Measurements from ENCODE around the gene PDE4C.

PDE4C gene

DNA sequence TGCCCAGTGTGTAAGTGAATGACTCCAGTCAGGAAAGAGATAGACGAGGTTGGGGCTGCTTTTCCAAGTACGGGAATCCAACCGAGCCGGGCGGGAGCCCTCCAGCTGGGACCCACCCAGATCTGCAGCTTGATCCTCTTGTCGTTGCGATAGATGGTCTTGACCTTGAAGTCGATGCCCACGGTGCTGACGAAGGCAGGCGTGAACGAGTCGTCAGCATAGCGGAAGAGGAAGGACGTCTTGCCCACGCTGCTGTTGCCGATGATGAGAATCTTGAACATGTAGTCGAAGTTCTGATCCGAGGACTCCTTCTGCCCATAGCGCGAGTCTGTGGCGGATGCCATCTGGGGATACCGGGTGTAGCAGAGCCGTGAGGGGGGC lies 23.9 kb downstream of the PDE4C start:
- DNase-seq (ENCODE audit: low read depth in 1 of 2, low spot score in 1 of 2) = no peak

DNA sequence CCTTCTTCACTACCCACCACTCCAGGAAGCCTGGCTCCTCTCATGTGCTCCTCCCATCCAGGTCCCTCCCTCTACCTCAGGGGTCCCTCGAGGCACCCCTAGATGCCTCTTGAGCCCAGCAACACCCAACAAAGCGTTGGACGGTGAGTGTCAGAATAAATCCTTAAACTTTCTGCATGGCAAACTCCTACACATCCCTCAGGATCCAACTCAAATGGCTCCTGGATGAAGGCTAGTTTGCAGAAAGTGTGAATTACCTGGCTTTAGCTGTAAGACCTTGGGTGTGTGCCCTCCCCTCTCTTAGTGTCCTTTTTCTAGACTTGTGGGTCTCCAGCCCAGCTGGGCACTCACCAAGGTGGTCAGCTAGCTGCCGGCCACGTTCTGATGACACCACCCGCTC lies 27.9 kb downstream of the PDE4C start:
- no peak for DNase-seq (ENCODE audit: low read depth in 1 of 2, low spot score in 1 of 2)

DNA sequence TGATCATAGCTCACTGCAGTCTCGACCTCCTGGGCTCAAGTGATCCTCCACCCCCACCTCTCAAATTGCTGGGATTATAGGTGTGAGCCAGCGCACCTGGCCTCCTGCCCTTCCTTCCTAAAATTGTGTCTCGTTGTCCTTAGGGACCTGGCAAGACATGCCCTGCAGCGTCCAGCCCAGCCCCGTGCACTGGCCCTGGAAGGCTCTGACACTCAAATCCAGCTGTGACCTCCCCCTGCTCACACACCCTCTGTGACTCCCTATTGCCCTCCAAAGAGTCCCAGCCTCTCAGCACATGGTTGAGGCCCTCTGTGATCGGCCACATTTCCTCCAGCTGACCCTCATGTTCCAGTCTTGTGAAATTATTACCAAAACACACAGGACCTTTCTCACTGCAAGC lies 28.3 kb downstream of the PDE4C start:
- DNase-seq (ENCODE audit: low read depth in 1 of 2, low spot score in 1 of 2) = no peak

DNA sequence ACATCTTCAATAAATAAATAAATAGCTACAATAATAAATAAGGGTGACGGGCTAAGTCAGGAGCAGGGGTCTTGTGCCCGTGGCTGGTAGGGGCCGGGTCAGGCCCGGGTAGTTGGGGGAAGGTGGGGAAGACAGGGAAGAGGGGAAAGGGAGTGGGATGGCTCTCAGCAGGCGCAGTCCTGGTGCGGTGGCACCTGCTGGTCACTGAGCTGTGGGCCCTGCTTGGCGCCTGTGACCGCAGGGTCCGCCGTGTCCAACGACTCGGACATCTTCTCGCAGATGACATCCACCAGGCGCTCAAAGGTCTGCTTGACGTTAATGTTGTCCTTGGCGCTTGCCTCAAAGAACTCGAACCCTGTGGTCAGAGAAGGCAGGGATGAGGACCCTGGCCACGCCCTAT lies 28.9 kb downstream of the PDE4C start:
- DNase-seq (ENCODE audit: low read depth in 1 of 2, low spot score in 1 of 2) = no peak

DNA sequence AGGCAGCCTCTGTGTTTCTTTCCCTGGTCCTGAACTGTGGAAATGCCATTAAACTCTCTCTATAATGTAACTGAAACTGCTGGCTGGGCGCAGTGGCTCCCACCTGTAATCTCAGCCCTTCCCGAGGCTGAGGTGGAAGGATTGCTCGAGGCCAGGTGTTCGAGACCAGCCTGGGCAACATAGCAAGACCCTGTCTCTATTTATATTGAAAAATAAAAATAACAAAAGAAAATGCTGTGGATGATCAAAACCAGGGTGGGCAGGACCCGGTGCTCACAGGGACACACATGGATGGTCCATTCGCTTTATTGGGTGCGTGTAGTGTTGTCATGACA lies 29.8 kb downstream of the PDE4C start:
- no peak for DNase-seq (ENCODE audit: low read depth in 1 of 2, low spot score in 1 of 2)

DNA sequence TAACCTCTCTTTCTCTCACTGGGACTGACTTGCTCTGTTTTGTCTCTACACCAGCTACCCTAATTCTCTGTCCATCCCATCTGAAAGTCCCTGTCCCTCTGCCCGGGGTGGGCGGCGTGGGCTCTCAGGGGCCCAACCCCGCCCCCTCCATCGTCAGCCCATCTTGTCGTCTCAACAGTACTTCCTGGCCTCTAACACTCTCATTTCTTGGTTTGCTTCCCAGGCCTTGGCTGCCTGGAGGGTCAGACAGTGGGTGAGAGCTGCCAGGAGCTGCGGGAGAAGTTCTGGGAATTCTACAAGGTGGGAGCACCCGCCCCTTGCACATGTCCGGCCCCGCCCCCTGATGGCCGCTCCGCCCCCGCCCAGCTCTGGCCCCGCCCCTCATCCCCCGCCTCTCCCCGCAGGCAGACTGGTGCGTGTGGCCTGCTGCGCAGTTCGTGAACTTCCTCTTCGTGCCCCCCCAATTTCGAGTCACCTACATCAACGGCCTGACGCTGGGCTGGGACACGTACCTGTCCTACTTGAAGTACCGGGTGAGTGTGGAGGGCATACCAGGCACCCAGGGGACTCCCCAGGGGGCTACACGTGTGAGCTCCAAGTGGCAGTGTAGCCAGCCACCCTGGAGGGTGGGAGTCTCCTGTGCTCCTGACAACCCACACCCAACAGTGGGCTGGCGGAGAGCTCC lies 31.5 kb downstream of the PDE4C start:
- no peak for DNase-seq (ENCODE audit: low read depth in 1 of 2, low spot score in 1 of 2)

DNA sequence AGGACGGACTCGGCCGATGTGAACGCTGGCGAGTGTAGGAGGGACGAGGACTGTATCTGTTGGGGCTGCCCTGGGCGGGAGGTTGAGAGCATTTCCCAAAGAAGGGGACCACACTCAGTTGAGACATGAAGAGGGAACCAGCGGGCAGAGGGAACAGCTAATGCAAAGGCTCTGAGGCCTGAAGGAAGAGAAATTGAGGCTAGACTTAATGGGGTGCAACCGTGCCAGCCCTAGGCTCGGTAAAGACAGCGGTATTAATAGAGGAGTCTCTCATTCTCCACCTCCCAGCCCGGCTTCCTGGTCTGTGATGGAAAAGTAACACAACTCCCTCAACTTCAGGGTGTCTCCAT lies 32.1 kb downstream of the PDE4C start:
- DNase-seq (ENCODE audit: low read depth in 1 of 2, low spot score in 1 of 2) = no peak

DNA sequence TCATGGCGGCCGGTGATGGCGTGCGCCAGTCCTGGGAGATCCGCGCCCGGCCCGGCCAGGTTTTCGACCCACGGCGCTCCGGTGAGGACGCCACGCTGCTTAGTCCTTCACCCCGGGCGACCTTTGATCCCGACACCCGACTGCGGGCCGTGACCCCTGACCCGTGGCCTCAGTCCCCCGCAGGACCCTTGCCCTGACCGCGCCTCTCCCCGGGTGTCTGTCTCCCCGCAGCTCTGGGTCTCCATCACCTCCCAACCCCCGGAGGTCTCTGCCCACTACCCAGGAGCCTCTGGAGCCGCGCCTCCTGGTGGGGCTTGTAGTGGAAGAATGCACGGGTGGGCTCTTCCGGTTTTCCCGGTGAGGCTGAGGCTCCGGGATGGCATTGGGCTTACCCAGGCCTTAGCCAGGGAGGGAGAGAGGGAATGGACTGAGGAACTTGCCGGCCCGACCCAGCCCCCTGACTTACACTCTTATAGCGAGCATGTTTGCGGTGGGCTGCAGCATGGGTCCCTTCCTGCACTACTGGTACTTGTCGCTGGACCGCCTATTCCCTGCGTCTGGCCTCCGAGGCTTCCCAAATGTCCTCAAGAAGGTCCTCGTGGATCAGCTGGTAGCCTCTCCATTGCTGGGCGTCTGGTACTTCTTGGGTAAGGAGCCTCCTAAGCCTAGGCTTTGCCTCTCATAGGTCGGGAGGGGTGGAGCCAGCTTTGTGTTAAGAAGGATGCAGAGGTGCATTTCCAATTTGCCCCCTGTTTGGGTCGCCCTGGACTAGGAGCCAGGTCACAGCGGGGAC lies 32.7 kb downstream of the PDE4C start:
- DNase-seq (ENCODE audit: low read depth in 1 of 2, low spot score in 1 of 2) = no peak

DNA sequence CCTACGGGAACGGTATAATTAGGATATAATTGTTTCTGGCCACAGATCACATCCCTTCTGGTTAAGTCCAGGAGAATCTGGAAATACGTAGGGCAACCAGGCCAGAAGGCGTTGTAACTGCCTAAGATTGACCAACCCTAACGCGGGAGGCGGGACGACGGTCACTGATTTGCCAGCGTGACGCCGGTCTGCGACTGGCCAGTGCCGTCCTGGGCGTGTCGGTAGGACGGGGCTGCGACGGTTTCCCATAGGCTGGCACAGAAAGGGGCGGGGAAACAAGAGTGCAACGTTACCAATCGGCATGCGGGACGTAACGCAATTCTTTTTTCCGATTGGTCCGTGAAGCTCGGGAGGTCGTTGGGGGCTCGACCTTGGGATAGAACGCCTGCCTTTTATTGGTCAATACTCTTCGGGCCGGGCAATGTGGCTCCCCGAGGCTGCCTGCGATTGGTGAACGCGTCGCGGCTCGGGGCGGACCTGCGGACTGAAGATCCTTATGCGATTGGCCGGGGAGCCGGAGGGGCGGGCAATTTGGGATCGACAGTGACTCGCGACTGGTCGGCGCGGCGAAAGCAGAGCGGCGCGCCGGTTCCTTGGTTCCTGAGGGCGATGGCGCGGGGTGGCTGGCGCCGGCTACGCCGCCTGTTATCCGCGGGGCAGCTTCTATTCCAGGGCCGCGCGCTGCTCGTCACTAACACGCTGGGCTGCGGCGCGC lies 33.4 kb downstream of the PDE4C start, which contains the start of gene MPV17L2:
Gene MPV17L2 (plus strand): TSS at position 546 of the 715 bp plus-strand sequence. CDS start 64 bp downstream, at position 610.
- DNase-seq (ENCODE audit: low read depth in 1 of 2, low spot score in 1 of 2) = peak; percentile 86 to 99

DNA sequence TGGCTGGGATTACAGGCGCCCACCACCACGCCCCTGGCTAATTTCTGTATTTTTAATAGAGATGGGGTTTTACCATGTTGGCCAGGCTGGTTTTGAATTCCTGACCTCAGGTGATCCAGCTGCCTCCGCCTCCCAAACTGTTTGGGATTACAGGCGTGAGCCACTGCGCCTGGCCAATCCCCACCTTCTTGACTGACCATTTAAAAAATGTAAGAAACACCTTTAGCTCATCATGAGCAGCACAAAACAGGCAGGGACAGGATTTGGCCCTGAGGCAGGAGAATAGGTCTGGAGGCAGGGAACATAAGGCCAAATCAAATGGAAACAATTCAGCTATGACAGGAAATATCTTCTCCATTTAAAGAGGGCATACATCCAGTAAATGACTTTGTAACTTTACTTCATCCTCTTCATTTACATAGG lies 34.6 kb downstream of the PDE4C start:
- DNase-seq (ENCODE audit: low read depth in 1 of 2, low spot score in 1 of 2) = no peak

DNA sequence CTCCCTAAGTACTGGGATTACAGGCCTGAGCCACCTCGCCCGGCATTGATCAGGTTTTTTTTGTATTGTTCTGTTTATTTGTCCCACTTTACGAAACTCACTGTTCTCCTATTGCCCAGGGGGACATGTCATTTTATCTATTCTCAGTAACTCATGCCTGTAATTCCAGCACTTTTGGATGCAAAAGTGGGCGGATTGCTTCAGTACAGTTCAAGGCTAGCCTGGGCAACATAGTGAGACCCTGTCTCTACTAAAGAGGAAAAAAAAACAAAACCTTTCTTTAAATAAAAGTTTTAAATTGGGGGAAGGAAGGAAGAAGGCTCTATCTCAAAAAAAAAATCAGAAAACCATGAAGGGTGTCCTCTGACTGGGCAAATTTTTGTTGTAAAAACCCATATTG lies 36.0 kb downstream of the PDE4C start:
- no peak for DNase-seq (ENCODE audit: low read depth in 1 of 2, low spot score in 1 of 2)

DNA sequence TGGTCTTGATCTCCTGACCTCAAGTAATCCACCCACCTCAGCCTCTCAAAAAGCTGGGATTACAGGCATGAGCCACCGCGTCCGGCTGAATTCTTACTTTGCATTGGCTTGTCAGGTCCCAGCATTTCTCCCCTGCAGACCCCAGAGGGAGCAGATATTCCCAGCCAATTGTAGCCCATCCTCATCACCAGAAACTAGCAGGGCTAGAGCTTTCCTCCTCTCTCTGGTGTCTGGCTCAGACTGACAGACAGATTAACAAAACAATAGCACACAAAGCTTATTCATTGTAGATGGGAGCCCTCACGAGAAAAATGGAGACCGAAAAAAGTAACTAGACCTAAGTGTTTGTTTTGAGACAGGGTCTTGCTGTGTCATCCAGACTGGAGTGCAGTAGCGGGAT lies 40.7 kb downstream of the PDE4C start:
- DNase-seq (ENCODE audit: low read depth in 1 of 2, low spot score in 1 of 2) = no peak

DNA sequence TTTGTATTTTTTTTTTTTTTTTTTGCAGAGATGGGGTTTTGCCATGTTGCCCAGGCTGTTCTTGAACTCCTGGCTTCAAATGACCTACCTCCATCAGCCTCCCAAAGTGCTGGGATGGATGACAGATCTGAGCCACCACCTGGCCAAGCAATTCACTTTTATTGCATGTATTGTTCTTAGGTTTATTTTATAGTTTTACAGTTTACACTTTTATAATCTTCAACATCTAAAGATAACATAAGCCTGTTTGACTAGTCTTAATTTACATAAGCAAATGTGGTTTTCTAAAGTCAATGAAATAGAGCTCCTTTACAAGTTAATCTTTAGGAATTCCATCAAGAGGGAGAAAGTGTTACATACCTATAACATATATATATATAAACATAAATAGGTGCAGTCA lies 42.7 kb downstream of the PDE4C start:
- DNase-seq (ENCODE audit: low read depth in 1 of 2, low spot score in 1 of 2) = no peak

DNA sequence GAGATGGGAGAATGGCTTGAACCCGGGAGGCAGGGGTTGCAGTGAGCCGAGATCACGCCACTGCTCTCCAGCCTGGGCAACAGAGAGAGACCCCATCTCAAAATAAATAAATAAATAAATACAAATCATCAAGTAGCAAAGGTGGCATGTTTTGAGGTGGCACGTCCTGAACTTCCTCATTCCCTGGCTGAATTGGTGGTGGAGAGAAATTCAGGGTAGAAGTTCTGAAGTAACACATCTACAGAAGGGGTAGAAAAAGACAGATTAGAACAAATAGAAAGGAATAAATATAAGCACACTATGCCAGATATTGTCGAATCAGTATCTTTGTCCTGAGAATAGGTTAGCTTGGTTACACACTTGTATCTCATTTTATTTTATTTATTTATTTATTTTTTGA lies 46.3 kb downstream of the PDE4C start:
- DNase-seq (ENCODE audit: low read depth in 1 of 2, low spot score in 1 of 2) = no peak

DNA sequence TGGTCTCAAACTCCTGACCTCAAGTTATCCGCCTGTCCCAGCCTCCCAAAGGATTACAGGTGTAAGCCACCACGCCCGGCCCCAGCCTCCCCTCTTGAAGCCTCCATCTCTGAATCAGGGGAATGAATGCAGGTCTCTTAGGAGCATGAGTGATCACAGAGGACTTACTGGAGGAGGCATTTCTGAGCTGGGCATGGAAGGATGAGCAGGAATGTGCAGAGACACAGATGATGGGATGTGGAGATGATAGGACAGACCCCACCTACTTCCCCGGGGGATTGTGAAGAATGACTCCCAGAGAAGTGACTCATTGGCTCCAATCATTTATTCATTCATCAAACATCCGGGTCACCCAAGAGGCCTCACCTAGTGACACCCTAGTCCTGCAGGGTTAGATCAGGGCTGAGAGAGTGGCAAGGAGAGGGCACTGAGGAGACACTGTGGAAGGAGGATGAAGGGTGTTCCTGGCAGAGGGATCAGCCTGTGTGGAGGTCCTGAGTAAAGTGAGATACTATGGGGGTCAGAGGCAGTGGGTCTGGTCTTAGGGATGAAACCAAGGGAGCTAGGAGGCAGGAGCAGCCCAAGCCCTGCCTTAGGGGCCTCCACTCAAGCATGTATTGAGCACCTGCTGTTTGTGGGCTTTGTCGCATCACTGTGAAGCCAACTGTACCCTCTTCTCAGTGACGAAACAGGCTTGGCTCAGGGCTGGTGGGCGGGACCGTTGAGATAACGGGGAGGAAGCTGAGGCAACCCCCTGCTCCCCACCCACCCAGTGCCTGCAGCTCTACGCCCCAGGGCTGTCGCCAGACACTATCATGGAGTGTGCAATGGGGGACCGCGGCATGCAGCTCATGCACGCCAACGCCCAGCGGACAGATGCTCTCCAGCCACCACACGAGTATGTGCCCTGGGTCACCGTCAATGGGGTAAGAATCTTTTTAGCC lies 49.6 kb downstream of the PDE4C start:
- no peak for DNase-seq (ENCODE audit: low read depth in 1 of 2, low spot score in 1 of 2)

DNA sequence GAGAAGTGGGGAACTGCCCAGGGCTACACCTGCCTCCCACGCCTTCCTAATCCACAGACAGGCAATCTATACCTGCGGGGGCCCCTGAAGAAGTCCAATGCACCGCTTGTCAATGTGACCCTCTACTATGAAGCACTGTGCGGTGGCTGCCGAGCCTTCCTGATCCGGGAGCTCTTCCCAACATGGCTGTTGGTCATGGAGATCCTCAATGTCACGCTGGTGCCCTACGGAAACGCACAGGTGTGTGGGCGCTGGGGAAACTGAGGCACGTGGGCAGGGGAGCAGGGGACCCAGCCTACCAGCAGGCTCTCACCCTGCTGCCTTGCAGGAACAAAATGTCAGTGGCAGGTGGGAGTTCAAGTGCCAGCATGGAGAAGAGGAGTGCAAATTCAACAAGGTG lies 51.3 kb downstream of the PDE4C start:
- no peak for DNase-seq (ENCODE audit: low read depth in 1 of 2, low spot score in 1 of 2)
